Fibroblast of peridontal ligament (primary cell): ENCODE measurements around the gene HS3ST3B1.

Experiments
- DNase-seq: peaks from one replicate; pipeline ENCODE4 v3.0.0-alpha.2; 2010; ENCODE audit errors: extremely low read depth

The HS3ST3B1 gene

DNA sequence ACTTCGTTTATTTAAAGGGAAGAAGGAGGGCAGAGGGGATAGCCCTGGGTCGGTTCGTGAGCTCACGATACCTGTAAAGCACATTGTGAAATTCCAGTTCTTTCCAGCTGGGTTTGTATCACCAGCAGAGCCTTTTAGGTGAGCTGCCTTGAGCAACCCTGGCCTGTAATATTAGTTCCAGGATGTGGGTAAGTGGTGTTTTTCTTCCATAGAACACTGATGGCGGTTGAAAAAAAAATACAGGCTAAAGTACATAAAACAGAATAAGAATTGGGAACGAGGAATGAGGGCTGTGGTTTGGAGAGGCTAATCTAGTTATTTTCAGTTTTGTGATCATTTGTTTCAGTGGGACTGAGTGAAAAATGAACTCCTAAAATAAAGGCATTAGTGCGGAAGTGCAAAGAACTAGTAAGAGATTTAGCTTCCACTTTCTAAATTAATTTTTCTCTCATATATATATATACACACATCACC is 20.6 kb downstream of the HS3ST3B1 start:
- DNase-seq = peak; percentile 63

DNA sequence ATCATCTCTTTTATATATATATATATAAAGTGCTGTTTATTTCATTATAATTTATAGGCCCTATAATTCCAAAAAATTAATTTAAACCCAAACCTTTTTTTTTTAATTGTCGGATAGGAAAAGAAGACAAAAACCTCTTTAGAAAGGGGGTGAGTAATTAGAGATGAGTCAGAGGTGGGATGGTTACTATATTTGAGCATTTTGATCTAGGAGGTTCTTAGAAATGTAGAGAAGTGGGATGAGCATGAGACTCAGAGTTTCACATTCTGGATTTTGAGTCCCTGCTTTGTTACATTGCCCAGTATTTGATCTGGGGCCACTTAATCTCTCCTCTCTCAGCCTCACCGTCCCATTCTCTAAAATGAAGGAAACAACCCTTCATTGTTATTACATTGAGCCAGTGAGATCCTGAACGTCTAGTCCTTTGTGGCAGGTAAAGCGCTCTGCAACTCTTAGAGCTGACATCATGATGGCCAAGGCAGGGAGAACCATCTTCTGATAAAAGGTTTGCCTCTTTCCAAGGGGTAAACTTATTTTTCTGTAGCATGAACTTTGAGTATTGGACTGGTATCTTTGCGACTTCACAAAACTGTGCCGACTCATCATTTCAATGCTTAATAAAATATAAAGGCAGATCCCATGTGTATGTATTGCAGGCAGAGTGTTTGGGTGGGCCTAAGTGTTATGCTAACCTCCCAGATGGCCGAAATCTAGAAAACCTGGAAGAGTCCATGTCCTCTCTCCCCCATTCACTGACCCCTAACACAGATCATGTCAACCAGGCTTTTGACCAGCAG is 21.3 kb downstream of the HS3ST3B1 start:
- DNase-seq = no peak

DNA sequence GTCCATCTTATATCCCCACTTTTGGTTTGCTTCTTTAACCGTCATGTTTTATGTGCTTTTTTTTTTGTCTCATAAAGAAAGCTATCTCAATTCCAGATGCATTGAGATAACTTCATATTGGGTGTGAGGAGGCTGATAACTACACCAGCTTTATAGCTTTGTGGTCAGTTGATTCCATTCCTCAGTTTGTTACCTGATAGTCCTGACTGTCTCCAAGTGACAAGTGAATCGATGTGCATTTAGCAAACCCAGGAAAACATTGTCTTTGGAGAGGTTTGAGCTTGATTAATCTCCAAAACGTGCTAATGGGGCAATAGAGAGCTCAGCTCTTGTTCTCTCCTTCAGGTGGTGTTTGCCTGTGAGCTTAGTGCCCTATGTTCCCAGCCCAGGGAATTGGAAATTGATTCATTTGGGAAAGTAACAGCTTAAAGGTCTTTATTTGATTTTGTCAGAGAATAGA is 22.7 kb downstream of the HS3ST3B1 start:
- no peak for DNase-seq

DNA sequence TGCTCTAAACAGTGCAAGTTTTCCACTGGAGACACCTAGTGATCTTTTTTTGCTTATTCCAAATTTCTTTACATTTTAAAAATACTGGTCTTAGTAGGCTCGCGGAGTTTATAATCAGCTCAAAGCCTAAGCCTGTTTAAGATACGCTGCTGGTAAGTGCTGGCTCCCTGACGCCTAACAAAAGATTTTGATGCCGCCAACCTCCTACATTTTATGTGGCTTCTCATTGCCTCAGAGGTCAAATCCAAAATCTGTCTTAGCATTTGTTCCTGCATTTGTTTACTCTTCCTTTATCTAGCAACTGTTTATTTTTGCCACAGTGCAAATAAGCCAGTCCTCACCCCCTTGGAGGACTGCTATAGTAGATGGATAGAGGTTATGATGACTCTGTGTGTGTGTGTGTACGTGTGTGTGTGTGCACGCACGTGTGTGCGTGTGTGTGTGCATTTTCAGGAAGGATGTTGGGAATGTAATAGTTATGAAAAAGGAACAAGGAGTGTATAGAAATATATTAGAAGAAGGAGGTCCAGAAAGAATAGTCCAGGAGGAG is 24.8 kb downstream of the HS3ST3B1 start:
- no peak for DNase-seq

DNA sequence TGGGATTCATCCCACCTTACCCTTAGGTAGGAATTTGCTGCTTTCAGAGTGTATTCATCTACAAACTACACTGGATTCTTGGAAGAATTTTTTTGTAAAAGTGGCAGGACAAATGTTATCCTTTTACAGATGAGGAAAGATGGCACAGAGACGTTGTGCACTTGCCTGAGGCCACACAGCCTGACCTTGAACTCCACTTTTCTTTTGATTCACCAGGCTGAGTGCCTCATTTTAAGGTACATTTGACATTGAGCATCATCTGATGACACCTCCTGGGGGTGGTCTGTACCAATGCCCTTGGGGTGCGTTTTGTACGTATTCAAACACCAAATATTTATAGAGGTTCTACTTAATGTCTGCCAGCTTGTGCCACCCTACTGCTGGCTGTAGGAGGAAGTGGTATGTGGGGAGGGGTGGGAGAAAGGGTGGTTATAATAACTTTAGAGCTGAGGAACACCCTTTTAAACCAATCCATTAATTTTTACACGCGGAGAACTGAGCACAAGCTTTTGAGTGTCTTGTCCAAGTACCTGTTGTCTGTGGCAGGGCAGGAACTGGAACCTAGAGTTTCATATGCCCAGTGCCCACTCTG is 29.1 kb downstream of the HS3ST3B1 start:
- no peak for DNase-seq

DNA sequence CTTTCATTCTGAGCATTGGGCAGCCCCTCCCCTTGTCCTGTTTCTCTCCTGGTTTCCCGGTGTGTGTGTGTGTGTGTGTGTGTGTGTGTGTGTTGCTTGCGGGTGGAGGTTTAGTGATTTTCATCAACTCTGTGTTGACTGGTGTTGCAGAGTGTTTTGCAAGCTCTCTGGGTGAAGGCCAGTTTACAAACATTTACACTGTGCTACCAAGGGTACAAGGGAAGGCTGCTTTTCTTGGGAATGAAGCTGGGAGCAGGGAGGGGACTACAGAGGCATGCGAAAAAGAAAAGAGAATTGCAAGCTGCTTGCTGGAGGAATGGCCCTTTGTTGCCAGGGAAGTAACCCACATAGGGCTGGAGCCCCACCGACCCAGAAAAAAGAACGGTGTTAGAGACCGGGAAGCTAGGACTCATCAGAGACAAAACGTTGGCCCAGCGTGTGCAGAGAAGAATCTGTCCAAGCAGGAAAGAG is 29.6 kb downstream of the HS3ST3B1 start:
- peak; percentile 92 for DNase-seq

DNA sequence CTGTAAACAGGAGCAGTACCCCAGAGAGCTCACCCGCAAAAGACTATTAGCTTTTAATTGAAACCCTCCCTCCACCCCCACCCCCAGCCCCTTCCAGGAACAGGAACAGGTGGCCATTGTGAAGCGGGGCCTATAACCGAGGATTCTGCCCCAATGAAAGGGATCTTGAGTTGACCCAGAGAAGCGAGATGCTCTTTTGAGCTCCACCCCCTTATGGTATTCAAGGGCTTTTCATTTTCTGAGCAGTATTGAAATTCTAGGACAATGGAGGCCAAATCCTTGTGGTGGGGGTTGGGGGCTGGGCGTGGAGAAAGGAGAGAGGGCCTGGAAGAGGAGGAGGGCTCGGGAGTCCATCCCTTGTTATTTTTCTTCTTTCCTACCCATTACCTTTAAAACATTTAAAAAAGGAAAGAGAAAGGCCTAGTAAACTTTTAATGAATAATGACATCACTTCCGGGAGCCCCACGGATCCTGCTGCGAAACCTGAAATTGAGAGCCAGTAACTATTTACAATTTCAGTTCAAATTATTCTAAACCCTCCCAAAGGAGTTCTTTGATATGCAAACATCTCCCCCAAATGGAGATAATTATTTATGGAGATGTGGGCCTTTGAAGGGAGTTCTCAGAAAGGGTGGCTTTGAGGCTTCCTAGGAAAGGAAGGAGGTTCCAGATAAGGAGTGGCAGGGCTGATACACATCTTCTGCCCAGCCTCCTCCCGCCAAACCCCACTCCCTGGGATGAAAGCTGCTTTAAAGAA is 30.5 kb downstream of the HS3ST3B1 start:
- DNase-seq = no peak

DNA sequence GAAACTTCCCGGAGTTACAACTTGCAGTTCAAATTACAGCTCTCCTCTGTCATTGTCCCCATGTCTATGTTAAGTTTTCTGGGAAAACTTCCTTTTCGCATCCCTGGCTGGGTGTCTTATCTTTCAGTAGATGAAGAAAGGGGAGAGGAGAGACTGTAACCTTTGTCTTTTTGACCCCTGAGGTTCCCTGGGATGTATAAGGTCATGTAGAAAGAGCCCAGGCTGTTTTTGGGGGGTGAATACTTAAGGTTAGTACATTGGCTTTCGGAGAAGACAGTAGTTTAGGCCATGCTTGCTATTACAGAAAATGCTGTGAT is 31.1 kb downstream of the HS3ST3B1 start:
- DNase-seq = no peak

DNA sequence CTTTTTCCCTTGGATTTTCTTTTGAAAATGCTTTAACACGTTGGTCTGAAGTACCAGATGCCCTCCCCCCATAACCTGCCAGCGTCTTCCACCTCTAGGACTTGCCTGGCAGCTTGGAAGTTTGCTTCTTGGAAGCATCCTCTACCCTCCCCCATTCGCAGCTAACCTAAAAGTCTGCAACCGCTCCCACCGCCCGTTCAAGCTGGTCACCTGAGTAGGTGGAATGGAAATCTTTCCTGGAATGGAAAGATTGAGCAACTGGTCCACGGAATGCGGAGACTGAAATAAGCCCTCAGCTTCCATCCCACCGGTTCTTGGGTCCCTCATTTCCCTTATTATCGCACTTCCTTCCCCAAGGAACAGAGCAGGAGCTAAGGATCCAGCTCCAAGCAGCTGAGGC is 31.4 kb downstream of the HS3ST3B1 start:
- no peak for DNase-seq

DNA sequence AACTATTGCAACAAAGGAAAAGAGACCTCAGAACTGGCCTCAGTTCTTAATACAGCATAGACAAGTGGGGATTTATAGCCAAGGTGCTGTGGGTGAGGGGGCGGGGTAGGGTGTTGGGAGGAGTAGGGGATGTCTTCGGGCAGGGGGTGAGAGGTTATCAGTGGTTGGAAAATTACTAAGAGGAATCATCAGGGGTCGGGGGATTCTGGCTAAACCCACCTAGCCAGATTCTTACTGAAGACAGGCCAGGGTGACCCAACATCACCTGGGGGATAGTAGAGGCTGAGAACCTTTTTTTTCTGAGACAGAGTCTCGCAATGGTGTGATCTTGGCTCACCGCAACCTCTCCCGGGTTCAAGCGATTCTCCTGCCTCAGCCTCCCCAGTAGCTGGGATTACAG is 32.6 kb downstream of the HS3ST3B1 start:
- no peak for DNase-seq

DNA sequence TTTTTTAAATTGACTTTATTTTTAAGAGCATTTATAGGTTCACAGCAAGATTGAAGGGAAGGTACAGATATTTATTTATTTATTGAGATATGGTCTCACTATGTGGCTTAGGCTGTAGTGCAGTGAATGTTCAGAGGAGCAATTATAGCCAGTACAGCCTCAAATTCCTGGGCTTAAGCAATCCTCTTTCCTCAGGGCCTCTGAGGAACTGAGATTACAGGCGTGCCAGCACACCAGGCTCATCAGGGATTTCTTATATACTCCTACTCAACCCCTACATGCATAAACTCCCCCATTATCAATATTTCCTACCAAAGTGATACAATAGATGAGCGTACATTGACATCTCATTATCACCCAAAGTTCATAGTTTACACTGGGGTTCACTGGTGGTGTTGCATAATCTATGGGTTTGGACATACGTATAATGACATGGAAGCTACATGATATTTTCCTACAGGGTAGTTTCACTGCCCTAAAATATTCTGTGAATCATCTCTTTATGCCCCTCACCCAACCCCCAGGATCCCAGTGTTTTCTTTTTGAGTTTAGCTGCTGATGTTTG is 33.5 kb downstream of the HS3ST3B1 start:
- peak; percentile 39 for DNase-seq

DNA sequence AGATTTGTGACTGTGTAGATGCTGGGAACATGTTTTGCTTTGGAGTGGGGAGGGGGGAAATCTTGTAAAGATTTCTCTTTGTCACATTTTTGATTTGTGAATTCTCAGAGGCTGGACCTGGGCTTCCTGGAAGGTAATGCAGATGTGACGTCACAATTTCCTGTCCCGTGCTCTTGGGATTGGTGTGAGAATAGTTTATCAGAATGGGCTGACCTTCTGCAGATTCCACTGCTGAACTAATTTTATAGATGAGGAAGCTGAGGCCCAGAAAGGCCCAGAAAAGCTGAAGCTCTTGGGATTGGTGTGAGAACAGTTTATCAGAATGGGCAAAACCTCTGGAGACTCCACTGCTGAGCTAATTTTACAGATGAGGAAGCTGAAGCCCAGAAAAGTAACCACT is 34.0 kb downstream of the HS3ST3B1 start:
- no peak for DNase-seq

DNA sequence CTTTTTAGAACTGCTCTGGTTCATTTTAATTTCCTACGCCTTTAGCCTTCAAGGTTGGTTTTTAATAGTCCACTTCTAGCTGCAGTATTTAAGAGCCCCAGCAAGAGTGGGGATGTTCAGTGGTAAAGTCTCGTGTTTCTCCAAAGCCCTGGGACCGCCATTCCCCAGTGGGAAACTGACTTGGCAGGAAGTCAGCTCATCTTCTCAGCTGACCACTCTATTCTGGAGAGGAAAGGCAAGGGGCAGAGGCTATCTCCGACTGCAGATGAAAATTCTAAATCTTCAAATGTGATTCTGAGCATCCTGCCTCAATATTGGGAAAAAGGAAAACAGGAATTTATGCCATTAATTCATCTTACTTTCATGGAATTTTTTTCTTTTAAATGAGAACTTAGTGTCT is 35.5 kb downstream of the HS3ST3B1 start:
- peak; percentile 27 for DNase-seq

DNA sequence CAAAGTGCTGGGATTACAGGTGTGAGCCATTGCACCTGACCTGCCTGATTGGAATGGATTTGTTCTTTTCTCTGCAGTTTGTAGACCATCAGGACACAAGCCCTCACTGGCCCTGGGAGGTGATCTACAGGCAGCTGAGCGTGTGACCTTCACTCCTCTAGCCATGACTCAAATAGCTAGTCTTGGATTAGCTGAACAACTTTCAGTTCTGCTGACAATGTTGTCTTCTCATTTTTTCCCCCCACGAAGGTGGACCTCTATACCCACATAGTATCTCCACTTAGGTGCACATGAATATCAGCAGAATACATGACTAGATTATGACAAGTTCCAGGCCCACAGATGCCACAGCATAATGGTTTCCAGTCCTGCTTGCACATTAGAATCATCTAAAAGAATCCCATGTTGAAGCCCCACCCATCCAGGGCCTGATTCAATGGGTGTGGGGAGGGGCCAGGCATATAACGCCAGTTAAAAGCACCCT is 36.8 kb downstream of the HS3ST3B1 start:
- no peak for DNase-seq

DNA sequence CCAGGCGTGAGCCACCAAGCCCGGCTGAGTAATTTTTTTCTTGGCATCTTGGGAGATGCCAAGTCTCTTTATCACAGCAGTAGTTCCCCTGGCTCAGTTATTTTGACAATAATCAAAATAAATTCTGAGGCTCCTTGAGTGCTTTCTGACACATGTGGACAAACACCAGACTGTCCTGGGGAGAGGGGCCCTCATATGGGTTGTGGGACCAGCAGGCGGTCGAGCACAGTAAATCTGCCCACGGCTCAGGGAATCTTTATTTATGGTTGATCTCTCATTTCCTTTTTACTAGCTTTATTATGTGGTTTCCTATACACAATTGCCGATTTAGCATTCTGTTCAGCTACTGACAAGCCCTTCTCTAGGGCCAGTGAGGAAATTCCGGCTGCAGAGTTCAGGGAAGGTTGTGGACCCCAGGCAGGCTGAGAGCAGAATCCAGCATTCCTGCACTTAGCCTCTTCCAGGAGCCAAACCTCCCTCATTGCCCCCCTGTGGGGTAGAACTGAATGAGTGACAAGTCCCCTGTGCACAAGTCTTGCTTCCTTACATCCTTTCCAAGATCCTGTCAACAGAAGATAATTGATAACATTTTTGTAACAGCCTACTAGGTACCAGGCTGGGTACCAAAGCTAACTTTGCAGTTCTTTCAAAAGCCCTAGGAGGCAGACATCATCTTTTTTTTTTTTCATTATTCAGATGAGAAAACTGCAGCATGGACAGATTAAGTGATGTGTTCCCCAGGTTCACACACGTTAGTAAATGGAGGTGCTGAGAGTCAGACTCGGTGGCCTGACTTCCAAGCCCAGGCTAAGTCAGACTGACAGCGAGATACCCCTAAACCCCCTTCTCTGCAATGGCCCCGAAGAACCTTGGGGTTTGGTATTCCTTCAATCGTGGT is 40.2 kb downstream of the HS3ST3B1 start:
- no peak for DNase-seq

DNA sequence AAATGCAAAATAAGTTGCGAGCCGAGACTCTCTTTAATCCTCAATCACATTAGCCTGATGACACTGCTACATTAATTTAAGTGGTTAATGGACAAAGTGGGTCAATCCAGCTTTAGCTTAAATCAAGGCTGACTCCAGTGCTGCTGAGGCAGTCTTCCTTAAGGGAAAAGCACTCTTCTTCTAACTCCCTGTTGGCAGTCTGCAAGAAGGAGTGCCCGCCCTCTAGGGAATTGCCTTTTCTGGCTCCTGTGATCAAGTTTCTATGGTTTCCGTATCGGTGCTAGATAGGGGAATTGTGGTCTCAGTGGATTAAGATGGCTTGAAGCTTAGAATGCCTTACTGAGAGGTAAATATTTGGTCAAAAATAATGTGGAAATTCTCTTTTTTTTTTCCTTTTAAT is 41.0 kb downstream of the HS3ST3B1 start:
- DNase-seq = peak; percentile 18

DNA sequence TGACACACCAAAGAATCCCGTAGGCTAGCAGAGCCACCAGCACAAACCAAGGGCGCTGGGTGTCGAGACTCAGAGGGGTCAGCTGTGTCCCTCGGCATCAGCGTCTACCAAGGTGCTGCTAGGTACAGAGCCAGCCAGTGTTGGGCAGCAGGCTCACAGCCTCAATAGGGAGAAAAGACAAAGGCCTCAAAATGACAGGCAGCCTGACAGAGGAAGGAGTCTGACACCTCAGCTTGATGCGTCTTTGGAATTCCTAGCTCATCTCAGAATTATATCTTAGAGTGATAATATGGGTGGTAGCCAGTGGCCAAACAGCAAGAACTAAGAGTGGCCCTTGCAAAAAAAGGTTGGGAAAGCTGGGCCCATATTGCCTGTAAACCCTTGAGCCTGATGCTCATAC is 45.9 kb downstream of the HS3ST3B1 start:
- DNase-seq = no peak

DNA sequence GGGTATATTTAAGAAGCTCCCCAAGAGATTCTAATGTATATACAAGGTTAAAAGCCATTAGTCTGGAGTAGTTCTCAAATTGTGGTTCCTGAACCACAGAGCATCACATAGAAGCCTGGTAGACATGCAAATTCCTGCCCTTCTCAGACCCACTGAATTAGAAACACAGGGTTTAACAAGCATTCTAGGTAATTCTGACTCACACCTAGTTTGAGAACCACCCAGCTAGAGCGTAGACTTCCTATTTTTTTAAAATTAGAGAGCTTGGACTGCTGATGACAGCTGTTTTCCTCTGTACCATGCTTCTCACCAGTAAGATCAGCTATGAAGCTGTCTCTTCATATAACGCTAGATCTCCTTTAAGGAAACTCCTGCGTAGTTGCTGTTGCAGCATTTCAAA is 50.6 kb downstream of the HS3ST3B1 start:
- DNase-seq = no peak

DNA sequence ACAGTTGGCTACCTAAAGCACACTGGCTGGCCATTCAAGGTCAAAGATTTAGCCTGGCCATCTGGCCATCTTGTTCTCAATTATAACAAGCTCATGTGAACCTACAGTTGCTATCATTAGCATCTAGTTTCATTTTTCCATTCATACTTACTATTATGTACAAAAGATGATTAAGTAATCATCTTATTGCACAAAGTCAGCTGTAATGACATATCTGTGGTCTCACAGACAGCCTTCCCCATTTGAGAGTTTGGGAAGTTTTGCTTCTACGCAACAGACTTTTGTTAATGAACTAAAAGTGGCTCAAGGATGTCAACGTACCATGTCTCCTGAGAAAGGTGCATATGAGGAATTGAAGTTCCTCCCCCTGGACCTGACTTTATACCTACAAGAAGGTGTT is 51.3 kb downstream of the HS3ST3B1 start:
- DNase-seq = peak; percentile 25

DNA sequence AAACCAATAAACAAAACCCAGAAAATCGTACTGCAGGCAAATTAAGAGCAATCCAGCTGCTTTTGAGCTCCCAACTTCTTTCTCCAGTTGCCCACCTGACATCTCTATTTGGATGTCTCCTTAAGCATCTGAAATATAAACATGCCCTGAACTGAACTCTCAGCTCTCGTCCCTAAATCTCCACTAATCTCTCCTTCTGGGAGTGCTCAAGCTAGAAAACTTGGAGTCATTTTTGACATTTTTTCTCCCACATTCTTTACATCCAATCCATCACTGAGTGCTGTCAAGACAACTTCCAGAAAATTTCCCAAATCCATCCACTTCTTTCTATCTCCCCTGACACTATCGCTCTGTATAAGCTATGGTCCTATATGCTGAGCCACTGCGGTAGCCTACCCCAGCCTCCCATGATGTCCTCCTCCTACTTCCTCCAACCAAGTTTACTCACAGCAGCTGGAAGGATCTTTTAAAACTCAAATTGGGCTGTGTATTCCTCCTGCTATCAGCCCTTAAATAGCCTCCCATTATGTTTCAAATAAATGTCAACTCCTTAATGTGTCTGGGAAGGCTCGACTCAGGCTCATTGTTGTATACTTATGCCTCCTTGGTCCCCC is 53.1 kb downstream of the HS3ST3B1 start:
- no peak for DNase-seq
